MV-4-11 (cell line): ENCODE measurements around the gene INSYN2A.

Source experiments
- DNase-seq: peaks from one replicate; lab custom pipeline; 2025; lab: John Stamatoyannopoulos, UW

The INSYN2A gene

GRCh38 chr10:127195041-127195506, 1.3 kb downstream of the INSYN2A start:
- no peak for DNase-seq

GRCh38 chr10:127194599-127194998, 1.8 kb downstream of the INSYN2A start:
- DNase-seq = no peak

- DNase-seq = no peak
Measured at GRCh38 chr10:127194111-127194510, 2.3 kb downstream of the INSYN2A start.

- no peak for DNase-seq
Measured at GRCh38 chr10:127193125-127193524, 3.3 kb downstream of the INSYN2A start.

GRCh38 chr10:127190427-127190826, 6.0 kb downstream of the INSYN2A start:
- no peak for DNase-seq

- no peak for DNase-seq
Measured at GRCh38 chr10:127189226-127189625, 7.2 kb downstream of the INSYN2A start.

GRCh38 chr10:127186813-127187212, 9.6 kb downstream of the INSYN2A start:
- DNase-seq = no peak

GRCh38 chr10:127184582-127184981, 11.8 kb downstream of the INSYN2A start:
- no peak for DNase-seq

GRCh38 chr10:127182161-127182560, 14.2 kb downstream of the INSYN2A start:
- peak; percentile 2 for DNase-seq

GRCh38 chr10:127179612-127180250, 16.7 kb downstream of the INSYN2A start:
- no peak for DNase-seq

GRCh38 chr10:127176649-127177048, 19.7 kb downstream of the INSYN2A start:
- DNase-seq = no peak

- no peak for DNase-seq
Measured at GRCh38 chr10:127175357-127176110, 20.9 kb downstream of the INSYN2A start.

- DNase-seq = no peak
Measured at GRCh38 chr10:127174866-127175265, 21.5 kb downstream of the INSYN2A start.

- no peak for DNase-seq
Measured at GRCh38 chr10:127168261-127168660, 28.1 kb downstream of the INSYN2A start.

- no peak for DNase-seq
Measured at GRCh38 chr10:127162841-127163240, 33.5 kb downstream of the INSYN2A start.

- DNase-seq = no peak
Measured at GRCh38 chr10:127161482-127161881, 34.9 kb downstream of the INSYN2A start.

GRCh38 chr10:127159648-127160245, 36.6 kb downstream of the INSYN2A start:
- DNase-seq = no peak

- DNase-seq = no peak
Measured at GRCh38 chr10:127158662-127159061, 37.7 kb downstream of the INSYN2A start.

GRCh38 chr10:127157506-127158200, 38.7 kb downstream of the INSYN2A start:
- no peak for DNase-seq

GRCh38 chr10:127157089-127157488, 39.3 kb downstream of the INSYN2A start:
- DNase-seq = no peak

GRCh38 chr10:127154831-127155620, 41.4 kb downstream of the INSYN2A start:
- no peak for DNase-seq

GRCh38 chr10:127153181-127153580, 43.2 kb downstream of the INSYN2A start:
- no peak for DNase-seq
